Lung (tissue), 16 donors: ENCODE measurements around the gene LMNTD2. TPM values are rescaled to one million over a fixed set of nuclear protein-coding genes. Genes with fewer than 3 reads are reported as not detected.

ENCODE experiments used
- ATAC-seq: fragments of 200-7000 bp; cut with Tn5 transposase; one replicate; pipeline ENCODE4 v1.9.1; 2020; ENCODE audit warnings: moderate number of reproducible peaks; ENCODE audit not compliant: insufficient read depth, low FRiP score
- DNase-seq, 3 donors: peaks; one replicate each; pipeline ENCODE4 v3.0.0-alpha.2; 2013 to 2017
- H3K27ac ChIP-seq, 2 donors: one replicate each; pipeline ENCODE4 v1.5.1; 2013; ENCODE audit warnings: mild to moderate bottlenecking in 2 of 2, moderate library complexity in 2 of 2, control low read depth in 1 of 2, inconsistent platforms in 1 of 2, low read depth in 1 of 2, low read length in 1 of 2
- H3K27me3 ChIP-seq, 3 donors: one replicate each; pipeline ENCODE4 v1.5.1; 2013; ENCODE audit warnings: low read length in 2 of 3; ENCODE audit not compliant: control insufficient read depth in 3 of 3, insufficient read depth in 3 of 3
- H3K36me3 ChIP-seq, 4 donors: one replicate each; pipeline ENCODE4 v1.5.1; 2013; ENCODE audit warnings: low read length in 4 of 4, mild to moderate bottlenecking in 1 of 4, moderate library complexity in 1 of 4; ENCODE audit not compliant: control insufficient read depth in 4 of 4, insufficient read depth in 4 of 4
- H3K4me1 ChIP-seq, 5 donors: one replicate each; pipeline ENCODE4 v1.5.1; 2013; ENCODE audit warnings: low read length in 5 of 5, mild to moderate bottlenecking in 2 of 5, moderate library complexity in 1 of 5; ENCODE audit not compliant: control insufficient read depth in 5 of 5, insufficient read depth in 5 of 5
- H3K4me3 ChIP-seq: one replicate; pipeline ENCODE4 v1.5.1; 2013; ENCODE audit warnings: mild to moderate bottlenecking, control low read depth, moderate library complexity
- H3K9ac ChIP-seq, 2 donors: one replicate each; pipeline ENCODE4 v1.5.1; 2013; ENCODE audit warnings: low read length in 2 of 2, control low read depth in 1 of 2; ENCODE audit not compliant: insufficient read depth in 1 of 2
- H3K9me3 ChIP-seq, 4 donors: one replicate each; pipeline ENCODE4 v1.5.1; 2013; ENCODE audit warnings: low read length in 3 of 4, mild to moderate bottlenecking in 1 of 4, moderate library complexity in 1 of 4; ENCODE audit not compliant: control insufficient read depth in 4 of 4, insufficient read depth in 3 of 4
- CTCF ChIP-seq: IDR thresholded peaks from 2 replicates; pipeline ENCODE4 v1.5.1; 2012; ENCODE audit warnings: mild to moderate bottlenecking; ENCODE audit errors: control extremely low read depth, extremely low read depth
- WGBS, 2 donors: extraction: QIAGEN DNeasy Blood & Tissue Kit; methylation state at CpG; one replicate each; pipeline ENCODE4 v1.1.7; 2013; 5-methylcytosine and 5-hydroxymethylcytosine counted together
- long read RNA-seq, 5 donors: transcript quantifications; one replicate each; lab custom pipeline, GENCODE V29; 2026
- polyA plus RNA-seq, 2 donors: library from polyadenylated mRNA; stranded (reverse); fragments of 200-250 nt; gene quantifications; one replicate each; pipeline ENCODE4 v1.2.1, GENCODE V29; 2013
- total RNA-seq, 2 donors: library from RNA; depleted of rRNA in 1 of 2; stranded (reverse); fragments of >200 nt in 1 of 2; gene quantifications; one replicate each; pipeline ENCODE4 v1.2.1, GENCODE V29; 2014 to 2021
- donor health status: control.
- donor health status: control.
- donor health status: Bipolar disorder and iron deficiency.
- donor health status: healthy.
- donor health status: DM: yes; HTN: yes; CAD: no.

LMNTD2 gene
- total RNA-seq (1 to 10 TPM; 3.0 to 9.7 TPM), polyA plus RNA-seq (1 to 10 TPM; 2.3 to 4.6 TPM)
- long read RNA-seq, donor 1, result 0 reads
- long read RNA-seq, donor 2, result 0 reads
- long read RNA-seq, donor 3, result 0 reads
- long read RNA-seq, donor 4, result 0 reads
- long read RNA-seq, donor 5, result 0 reads

DNA sequence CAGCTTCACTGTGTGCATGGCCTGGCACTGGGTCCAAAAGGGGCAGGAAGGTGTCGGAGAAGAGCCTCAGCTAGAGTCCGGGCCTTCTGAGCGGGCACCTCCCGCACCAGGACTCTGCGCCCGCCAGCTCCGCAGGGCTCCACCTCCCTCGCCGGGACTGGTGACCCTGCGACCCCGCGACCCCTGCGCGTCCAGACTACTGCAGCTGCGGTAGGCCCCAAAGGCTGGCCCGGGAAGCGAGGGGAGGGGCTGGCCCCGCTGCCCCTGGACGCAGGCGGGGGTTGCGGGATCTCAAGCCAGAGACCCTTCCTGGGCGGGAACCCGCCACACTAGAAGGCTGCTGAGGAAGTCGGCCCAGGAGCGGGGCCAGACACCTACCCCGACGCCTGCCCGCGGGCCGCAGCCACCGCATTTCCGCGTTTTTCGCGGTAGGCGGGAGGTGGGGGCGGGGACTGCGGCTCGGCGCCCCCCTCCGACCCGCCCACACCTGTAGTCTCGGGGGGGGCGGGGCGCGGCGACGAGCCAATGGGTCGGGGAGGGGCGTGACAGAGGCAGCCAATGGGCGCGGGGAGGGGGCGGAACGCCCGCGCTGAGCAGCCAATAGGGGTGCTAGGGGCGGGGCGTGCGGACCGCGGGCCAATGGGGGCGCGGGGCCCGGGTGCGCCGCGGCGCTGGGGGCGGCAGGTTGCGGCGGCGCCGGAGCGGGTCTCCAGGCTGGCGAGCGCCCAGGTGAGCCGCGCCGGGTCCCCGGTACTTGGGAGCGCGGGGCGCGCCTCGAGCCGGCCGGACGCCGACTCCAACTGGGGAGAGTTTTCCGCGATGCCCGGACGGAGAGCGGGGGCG is at the start of gene LMNTD2, which contains the start of gene RASSF7:
TSS of gene LMNTD2 (minus strand) at position 434 of the 843 bp plus-strand sequence. CDS start at position 412, 22 bp downstream.
TSS of gene RASSF7 (plus strand) at position 666 of the 843 bp plus-strand sequence. CDS start 799 bp downstream, outside the sequence.
- H3K4me3 ChIP-seq, result peak within 1 kb of the TSS; percentile 71
- no peak for TF ChIP-seq CTCF
- peaks cover 0 to 13% (median 0%) of the 10 kb centered on the region in 4 donors for H3K36me3 ChIP-seq
- peak; percentile 73 to 91 (median 87) for DNase-seq
- ATAC-seq, result peak; percentile 90
- H3K9ac ChIP-seq, result no peak within 1 kb of the TSS
- H3K27ac ChIP-seq, result peak within 1 kb of the TSS; percentile 42 to 90
- WGBS, 2 donors, result 1 to 2% methylated on average over 74 to 95 of the region's 95 CpGs
- peaks cover 0 to 29% (median 12%) of the 10 kb centered on the region in 3 donors for H3K27me3 ChIP-seq
- H3K9me3 ChIP-seq, result no peaks in the 10 kb centered on the region
- H3K4me1 ChIP-seq, result peaks cover 0 to 15% (median 4%) of the 10 kb centered on the region in 5 donors

DNA sequence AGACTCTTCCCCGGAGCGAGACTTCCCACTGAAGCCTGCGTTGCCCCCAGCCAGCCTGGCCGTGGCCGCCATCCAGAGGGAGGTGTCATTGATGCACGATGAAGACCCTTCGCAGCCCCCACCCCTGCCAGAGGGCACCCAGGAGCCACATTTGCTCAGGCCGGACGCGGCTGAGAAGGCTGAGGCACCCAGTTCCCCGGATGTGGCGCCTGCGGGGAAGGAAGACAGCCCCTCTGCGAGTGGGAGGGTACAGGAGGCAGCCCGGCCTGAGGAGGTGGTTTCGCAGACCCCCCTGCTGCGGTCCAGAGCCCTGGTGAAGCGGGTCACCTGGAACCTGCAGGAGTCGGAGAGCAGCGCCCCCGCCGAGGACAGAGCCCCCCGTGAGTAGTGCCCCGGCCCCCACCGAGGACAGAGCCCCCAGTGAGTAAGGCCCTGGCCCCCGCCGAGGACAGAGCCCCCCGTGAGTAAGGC is 48.8 kb upstream of the LMNTD2 start:
- no peak for ATAC-seq
- H3K9me3 ChIP-seq, result no peaks in the 10 kb centered on the region
- no peak for DNase-seq
- WGBS, 2 donors, result 94 to 95% methylated on average over 28 of the region's 28 CpGs
- no peak for TF ChIP-seq CTCF
- no peak overlapping the region for H3K4me3 ChIP-seq
- peaks cover 0 to 6% (median under 1%) of the 10 kb centered on the region in 5 donors for H3K4me1 ChIP-seq
- H3K9ac ChIP-seq, result no peak overlapping the region
- peaks cover 14 to 92% (median 36%) of the 10 kb centered on the region in 4 donors for H3K36me3 ChIP-seq
- no peak overlapping the region for H3K27ac ChIP-seq
- no peaks in the 10 kb centered on the region for H3K27me3 ChIP-seq

GRCh38 chr11:608791-609251 is 48.3 kb upstream of the LMNTD2 start:
- H3K36me3 ChIP-seq, result peaks cover 17 to 90% (median 38%) of the 10 kb centered on the region in 4 donors
- ATAC-seq (no peak), DNase-seq (no peak)
- whole genome bisulfite sequencing, 2 donors, result 76 to 86% methylated on average over 24 to 28 of the region's 28 CpGs
- no peak for TF ChIP-seq CTCF
- H3K4me1 ChIP-seq, result peaks cover 0 to 2% (median 0%) of the 10 kb centered on the region in 5 donors
- no peaks in the 10 kb centered on the region for H3K9me3 ChIP-seq
- H3K27ac ChIP-seq, result no peak overlapping the region
- H3K4me3 ChIP-seq, result no peak overlapping the region
- H3K9ac ChIP-seq, result no peak overlapping the region
- no peaks in the 10 kb centered on the region for H3K27me3 ChIP-seq
